Limb (tissue), 2 donors: ENCODE measurements around the gene PRPF6.
A peak's percentile ranks its signal among the peaks of the same experiment; 100 is the strongest.

Source experiments
- DNase-seq, 2 donors: peaks; one replicate each; pipeline ENCODE4 v3.0.0-alpha.2; 2016; ENCODE audit errors: extremely low spot score in 2 of 2

The PRPF6 gene, protein sequence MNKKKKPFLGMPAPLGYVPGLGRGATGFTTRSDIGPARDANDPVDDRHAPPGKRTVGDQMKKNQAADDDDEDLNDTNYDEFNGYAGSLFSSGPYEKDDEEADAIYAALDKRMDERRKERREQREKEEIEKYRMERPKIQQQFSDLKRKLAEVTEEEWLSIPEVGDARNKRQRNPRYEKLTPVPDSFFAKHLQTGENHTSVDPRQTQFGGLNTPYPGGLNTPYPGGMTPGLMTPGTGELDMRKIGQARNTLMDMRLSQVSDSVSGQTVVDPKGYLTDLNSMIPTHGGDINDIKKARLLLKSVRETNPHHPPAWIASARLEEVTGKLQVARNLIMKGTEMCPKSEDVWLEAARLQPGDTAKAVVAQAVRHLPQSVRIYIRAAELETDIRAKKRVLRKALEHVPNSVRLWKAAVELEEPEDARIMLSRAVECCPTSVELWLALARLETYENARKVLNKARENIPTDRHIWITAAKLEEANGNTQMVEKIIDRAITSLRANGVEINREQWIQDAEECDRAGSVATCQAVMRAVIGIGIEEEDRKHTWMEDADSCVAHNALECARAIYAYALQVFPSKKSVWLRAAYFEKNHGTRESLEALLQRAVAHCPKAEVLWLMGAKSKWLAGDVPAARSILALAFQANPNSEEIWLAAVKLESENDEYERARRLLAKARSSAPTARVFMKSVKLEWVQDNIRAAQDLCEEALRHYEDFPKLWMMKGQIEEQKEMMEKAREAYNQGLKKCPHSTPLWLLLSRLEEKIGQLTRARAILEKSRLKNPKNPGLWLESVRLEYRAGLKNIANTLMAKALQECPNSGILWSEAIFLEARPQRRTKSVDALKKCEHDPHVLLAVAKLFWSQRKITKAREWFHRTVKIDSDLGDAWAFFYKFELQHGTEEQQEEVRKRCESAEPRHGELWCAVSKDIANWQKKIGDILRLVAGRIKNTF

GRCh38 chr20:63980806-63981728 is at the start of gene PRPF6:
Gene PRPF6, plus strand, starts transcription at chr20:63981132. Its CDS starts 114 bp downstream, at chr20:63981246.
- peak; percentile 95 to 96 for DNase-seq

- DNase-seq: no peak
Observed at GRCh38 chr20:63931735-63932134, 49.2 kb upstream of the PRPF6 start.

GRCh38 chr20:63932606-63933160 is 48.2 kb upstream of the PRPF6 start:
- no peak for DNase-seq

DNA sequence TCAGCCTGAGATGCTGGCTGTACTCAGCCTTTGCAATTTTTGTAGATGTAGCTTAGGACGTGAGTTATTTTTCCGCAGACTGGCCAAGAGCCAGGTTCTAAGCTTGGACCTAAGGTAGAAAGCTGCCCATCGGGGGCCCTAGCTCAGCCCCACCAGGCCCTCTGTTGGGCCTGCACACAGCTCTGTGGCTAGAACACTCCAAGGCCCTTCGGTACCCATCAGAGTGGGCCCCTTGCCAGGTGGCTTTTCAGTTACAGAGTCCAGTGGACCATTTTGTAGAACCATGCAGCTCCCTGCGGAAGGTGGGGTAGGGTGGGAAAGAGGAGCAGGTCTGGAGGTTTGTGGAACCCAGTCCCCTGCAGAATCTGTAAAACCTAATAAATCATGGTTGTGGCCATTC is 47.3 kb upstream of the PRPF6 start:
- no peak for DNase-seq

DNA sequence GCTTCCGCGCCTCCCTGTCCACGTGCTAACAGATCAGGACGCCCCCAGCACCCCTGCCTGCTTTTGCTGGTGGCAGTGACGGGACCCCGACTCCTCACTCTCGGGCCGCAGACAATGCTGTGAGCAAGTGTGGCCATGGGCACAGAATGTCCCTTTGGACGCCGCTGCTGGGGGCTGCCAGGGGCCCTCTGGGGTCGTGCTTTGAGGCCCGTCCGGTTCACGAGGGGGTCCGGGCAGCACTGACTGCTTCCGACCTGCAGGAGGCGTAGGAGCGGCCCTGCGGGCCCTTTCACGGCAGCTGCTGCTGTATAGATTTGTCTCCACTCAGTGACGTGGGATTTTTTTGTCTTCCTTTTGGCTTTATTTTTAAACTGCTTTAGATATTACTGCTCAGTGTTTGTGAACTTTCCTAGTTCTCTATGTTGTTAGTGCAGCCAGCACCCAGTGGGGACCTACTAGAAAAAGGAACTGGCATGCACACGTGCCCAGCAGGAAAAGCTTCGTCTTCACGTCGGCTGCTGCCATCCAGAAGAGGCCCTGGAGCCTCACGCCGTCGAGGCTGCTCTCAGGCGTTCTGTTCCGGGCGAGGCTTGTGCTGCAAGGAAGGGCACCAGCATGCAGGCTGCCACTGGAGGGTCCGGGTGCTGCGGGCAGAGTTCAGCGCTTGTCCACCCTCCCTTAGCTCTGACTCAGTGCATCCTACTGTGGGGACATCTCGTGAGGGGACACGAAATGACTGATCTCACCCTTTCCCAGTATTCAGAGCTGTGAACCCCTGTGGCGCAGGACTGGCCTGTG is 46.5 kb upstream of the PRPF6 start:
- DNase-seq: no peak

GRCh38 chr20:63935447-63935846 is 45.5 kb upstream of the PRPF6 start:
- DNase-seq: no peak

DNA sequence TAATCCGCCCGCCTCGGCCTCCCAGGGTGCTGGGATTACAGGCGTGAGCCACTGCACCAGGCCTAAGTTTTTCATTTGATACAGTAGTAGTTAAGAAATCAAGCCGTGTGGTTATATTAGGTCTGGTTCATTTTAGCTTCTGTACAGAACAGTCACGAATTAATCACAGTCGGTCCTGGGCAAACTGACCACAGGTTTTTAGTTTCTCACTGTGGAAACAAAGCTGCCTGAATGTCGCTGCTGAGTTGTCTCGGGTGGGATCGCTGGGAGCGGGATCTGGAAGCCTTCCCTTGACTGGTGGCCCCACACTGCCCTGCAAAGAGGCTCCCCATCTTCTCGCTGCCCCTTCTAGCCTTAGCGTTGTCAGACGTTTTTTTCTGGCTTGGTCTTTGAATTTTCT is 43.3 kb upstream of the PRPF6 start:
- DNase-seq: no peak

DNA sequence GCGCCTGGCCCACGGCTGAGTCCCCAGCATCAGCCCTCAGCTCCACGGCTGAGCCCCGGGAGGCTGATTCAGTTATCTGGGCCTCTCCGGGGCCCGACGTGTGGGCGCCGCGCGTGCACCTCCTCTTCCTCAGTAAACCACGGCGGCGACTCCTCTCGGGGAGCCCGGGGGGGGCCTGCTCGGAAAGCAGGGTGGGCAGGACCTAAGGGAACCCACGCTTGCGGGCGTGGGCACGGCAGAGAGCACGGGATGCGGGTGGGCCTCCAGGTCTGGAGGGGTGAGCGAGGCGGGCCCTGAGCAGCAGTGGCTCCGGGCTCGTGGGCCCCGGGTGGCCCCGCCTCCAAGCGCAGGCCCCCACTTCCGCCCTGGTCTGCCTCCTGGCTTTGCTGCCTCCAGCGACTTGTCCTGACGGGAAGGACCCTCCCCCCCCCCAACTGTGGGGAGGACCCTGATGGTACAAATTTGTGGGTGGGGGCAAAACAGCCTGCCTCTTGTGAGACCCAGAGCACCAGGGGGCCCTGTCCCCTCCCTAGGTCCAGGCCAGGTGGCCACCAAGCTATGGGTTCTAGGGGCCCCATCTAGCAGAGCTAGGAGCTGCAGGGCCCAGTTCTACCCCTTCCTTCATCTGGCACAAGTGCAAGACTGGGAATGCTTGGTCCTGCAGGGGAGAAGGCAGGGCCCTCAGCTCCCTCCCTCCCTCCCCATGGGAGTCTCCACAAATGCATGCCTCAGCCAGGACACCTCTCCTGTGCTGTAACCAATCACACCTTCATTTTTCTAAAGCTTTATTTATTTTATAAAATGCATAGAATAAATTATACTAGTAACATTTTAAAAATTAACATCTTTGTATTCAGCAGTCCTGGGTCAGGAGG is 41.6 kb upstream of the PRPF6 start:
- DNase-seq: peak in 1 of 2 donors; percentile 40

GRCh38 chr20:63940071-63940471 is 40.9 kb upstream of the PRPF6 start:
- no peak for DNase-seq

GRCh38 chr20:63940472-63941266 is 40.3 kb upstream of the PRPF6 start:
- DNase-seq: no peak

- peak in 1 of 2 donors; percentile 51 for DNase-seq
Observed at GRCh38 chr20:63941282-63942081, 39.5 kb upstream of the PRPF6 start.

DNA sequence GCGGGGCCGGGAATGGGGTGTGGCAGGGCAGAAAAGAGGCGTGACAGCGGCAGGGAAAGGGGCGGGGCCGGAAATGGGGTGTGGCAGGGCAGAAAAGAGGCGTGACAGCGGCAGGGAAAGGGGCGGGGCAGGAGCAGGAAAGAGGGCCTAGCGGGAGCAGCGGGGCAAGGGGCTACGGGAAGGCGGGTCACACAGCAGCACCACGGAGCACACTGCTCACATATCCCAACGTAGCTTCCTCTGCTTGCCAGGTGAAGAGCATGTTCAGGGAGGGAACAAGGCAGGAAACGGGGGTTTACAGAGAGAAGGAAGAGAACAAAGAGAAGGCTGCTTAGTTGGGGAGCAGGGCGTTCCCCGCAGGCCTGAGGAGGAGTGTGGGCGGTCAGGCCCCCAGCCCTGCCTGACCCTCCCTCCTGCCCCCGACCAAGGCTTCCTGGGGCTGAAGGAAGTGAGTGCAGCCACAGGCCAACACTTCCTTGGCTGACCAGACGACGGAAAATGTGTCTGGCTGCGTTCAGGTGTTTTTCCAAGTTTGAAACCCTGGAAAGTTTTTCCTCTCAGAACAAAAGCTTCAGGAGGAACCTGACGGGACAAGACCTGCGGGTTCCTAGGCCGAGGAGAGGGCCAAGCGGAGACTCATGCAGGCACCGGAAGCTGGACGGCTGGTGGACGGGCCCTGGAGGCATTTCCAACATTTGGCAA is 38.5 kb upstream of the PRPF6 start:
- DNase-seq: peak; percentile 8 to 59

- DNase-seq: peak in 1 of 2 donors; percentile 32
Observed at GRCh38 chr20:63942969-63943807, 37.7 kb upstream of the PRPF6 start.

DNA sequence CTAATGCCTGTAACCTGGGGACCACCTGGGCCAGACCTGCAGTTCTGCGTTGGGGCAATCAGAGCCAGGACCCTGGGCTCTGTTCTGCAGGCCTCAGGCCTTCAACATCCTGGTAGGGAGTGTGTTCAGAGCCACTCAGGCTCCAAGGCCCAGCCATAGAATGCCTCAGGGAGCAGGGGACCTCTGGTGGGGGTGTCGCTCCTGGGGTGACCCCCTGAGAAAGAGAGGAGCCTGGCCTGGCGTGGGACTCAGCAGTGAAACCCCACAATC is 37.2 kb upstream of the PRPF6 start:
- DNase-seq: no peak

GRCh38 chr20:63944078-63944941 is 36.6 kb upstream of the PRPF6 start:
- DNase-seq: peak in 1 of 2 donors; percentile 33
